Sigmoid colon (tissue), 7 donors: Measurements from ENCODE around the gene KLHDC7B. TPM values are rescaled to one million over a fixed set of nuclear protein-coding genes. Genes with fewer than 3 reads are reported as not detected.

Source experiments
- DNase-seq: peaks from one replicate; pipeline ENCODE4 v3.0.0-alpha.2; 2019
- H3K27ac ChIP-seq, 4 donors: fragments of 200-600 bp; sonication (generic); one replicate each; pipeline ENCODE4 v1.5.1; 2016 to 2019; ENCODE audit warnings: mild to moderate bottlenecking in 1 of 4
- H3K27me3 ChIP-seq, 3 donors: fragments of 200-600 bp; sonication (generic); one replicate each; pipeline ENCODE4 v1.5.1; 2019; ENCODE audit warnings: mild to moderate bottlenecking in 1 of 3
- H3K36me3 ChIP-seq, 4 donors: fragments of 200-600 bp; sonication (generic); one replicate each; pipeline ENCODE4 v1.5.1; 2016 to 2019
- H3K4me1 ChIP-seq, 4 donors: fragments of 200-600 bp; sonication (generic); one replicate each; pipeline ENCODE4 v1.5.1; 2017 to 2019
- H3K4me3 ChIP-seq, 4 donors: fragments of 200-600 bp; sonication (generic); one replicate each; pipeline ENCODE4 v1.5.1; 2017 to 2019; ENCODE audit warnings: mild to moderate bottlenecking in 2 of 4, moderate library complexity in 1 of 4
- H3K9me3 ChIP-seq, 4 donors: fragments of 200-600 bp in 3 of 4; sonication (generic) in 3 of 4; one replicate each; pipeline versions ENCODE4 v1.5.1 to v1.6.1; 2013 to 2019
- EP300 ChIP-seq, 4 donors: sonication (generic); formaldehyde crosslinking; IDR thresholded peaks; one replicate each; pipeline ENCODE4 v1.6.1; 2017; ENCODE audit warnings: antibody characterized with exemption in 4 of 4
- POLR2A ChIP-seq, 2 donors: fragments of 450-650 bp; IDR thresholded peaks; one replicate each; pipeline ENCODE4 v1.6.1; 2016; ENCODE audit warnings: antibody characterized with exemption in 2 of 2, mild to moderate bottlenecking in 2 of 2, moderate library complexity in 2 of 2
- POLR2AphosphoS5 ChIP-seq, 4 donors: sonication (generic); formaldehyde crosslinking; IDR thresholded peaks; one replicate each; pipeline ENCODE4 v1.6.1; 2017; ENCODE audit warnings: antibody characterized with exemption in 4 of 4
- WGBS, 2 donors: extraction: QIAGEN DNeasy Blood & Tissue Kit; methylation state at CpG; one replicate each; pipeline ENCODE4 v1.1.7; 2013; 5-methylcytosine and 5-hydroxymethylcytosine counted together
- intact Hi-C: fragments of 100-400 bp; cut with DNase I; formaldehyde crosslinking; loops from one replicate; pipeline ENCODE4 v1.15.1; 2023
- polyA plus RNA-seq, 3 donors: library from polyadenylated mRNA; stranded (reverse); fragments of 200-250 nt; gene quantifications; one replicate each; pipeline ENCODE4 v1.2.3, GENCODE V29; 2013
- total RNA-seq, 4 donors: library from RNA; depleted of rRNA; stranded (reverse); fragments of >200 nt; gene quantifications; one replicate each; pipeline ENCODE4 v1.1.0, GENCODE V29; 2016
- TF ChIP-seq, protein P1 (sequence below), 4 experiments: fragments of 450-650 bp in 3 of 4; fragments of 200-600 bp in 1 of 4; IDR thresholded peaks; one replicate each; pipeline ENCODE4 v1.5.1; 2016 to 2019; ENCODE audit warnings: antibody characterized with exemption in 4 of 4, mild to moderate bottlenecking in 3 of 4, moderate library complexity in 2 of 4
- donor health status: healthy with polysubstance abuse.
- donor health status: Bipolar disorder and iron deficiency.
- donor health status: healthy.

The KLHDC7B gene
- total and polyA plus RNA-seq, 7 donors: 2.0 TPM; not detected in 6

- Histone ChIP-seq H3K9me3 (no peaks in the 10 kb centered on the region), H3K4me1 (peaks cover 0 to 26% (median 12%) of the 10 kb centered on the region in 4 donors), H3K4me3 (no peak overlapping the region), H3K27ac (no peak overlapping the region), H3K27me3 (no peaks in the 10 kb centered on the region), H3K36me3 (peaks cover 20 to 36% (median 29%) of the 10 kb centered on the region in 4 donors)
- intact Hi-C loops: no loop called here
- DNase-seq: no peak
- 87 to 89% methylated on average over 6 of the region's 6 CpGs for WGBS, 2 donors
- TF ChIP-seq, protein P1, sequence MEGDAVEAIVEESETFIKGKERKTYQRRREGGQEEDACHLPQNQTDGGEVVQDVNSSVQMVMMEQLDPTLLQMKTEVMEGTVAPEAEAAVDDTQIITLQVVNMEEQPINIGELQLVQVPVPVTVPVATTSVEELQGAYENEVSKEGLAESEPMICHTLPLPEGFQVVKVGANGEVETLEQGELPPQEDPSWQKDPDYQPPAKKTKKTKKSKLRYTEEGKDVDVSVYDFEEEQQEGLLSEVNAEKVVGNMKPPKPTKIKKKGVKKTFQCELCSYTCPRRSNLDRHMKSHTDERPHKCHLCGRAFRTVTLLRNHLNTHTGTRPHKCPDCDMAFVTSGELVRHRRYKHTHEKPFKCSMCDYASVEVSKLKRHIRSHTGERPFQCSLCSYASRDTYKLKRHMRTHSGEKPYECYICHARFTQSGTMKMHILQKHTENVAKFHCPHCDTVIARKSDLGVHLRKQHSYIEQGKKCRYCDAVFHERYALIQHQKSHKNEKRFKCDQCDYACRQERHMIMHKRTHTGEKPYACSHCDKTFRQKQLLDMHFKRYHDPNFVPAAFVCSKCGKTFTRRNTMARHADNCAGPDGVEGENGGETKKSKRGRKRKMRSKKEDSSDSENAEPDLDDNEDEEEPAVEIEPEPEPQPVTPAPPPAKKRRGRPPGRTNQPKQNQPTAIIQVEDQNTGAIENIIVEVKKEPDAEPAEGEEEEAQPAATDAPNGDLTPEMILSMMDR (IDR thresholded peaks at IDR 0.05): no peak
- TF ChIP-seq POLR2AphosphoS5 (IDR thresholded peaks at IDR 0.05): no peak
- TF ChIP-seq POLR2A (IDR thresholded peaks at IDR 0.05): no peak
- TF ChIP-seq EP300 (IDR thresholded peaks at IDR 0.05): no peak
Observed at GRCh38 chr22:50502096-50502495, 43.6 kb upstream of the KLHDC7B start.

DNA sequence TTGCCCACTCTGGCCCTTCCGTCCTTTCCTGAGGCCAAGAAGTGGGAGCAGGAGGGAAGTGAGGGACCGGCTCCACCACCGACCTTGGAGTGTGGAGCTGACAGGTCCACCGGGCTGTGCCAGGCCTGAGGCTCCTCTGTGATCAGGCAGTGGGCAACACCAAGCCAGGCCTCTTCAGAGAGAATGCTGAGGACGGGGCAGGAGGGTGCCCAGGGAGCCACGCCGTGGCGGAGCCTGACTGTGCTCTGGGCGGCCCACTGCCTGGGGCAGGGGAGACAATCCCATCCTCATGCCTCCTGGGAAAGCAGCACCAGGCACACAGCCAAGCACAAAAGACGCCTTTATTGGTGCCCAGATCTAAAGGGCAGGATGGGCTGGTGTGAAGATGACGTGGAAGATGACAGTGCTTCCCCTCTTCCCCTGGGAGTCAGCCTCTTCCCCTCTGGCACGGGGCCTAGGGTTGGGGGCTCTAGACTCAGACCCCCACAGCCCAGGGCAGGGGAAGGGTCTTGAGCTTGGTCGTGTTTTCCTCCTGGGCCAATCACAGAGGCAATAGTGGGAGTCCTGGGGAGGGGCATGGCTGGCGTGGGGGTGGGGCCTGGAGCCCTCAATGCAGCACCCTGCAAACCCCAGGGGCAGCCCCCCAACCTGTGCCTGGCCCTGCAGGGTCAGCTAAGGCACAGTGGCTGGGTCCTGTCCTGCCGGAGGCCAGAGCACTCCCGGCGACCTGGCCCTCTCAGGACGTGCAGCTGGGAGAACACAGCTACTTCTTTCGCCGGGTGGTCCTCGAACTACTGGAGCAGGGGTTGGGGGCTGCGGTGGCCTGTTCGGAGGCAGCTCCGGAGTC, 42.8 kb upstream of the KLHDC7B start:
- no peak overlapping the region for H3K27ac ChIP-seq
- 87 to 91% methylated on average over 24 of the region's 24 CpGs for WGBS, 2 donors
- DNase-seq: no peak
- no peaks in the 10 kb centered on the region for H3K9me3 ChIP-seq
- peaks cover 20 to 36% (median 29%) of the 10 kb centered on the region in 4 donors for H3K36me3 ChIP-seq
- TF ChIP-seq POLR2A (IDR thresholded peaks at IDR 0.05) (no peak), POLR2AphosphoS5 (IDR thresholded peaks at IDR 0.05) (no peak), EP300 (IDR thresholded peaks at IDR 0.05) (no peak)
- TF ChIP-seq, protein P1 (IDR thresholded peaks at IDR 0.05): no peak
- intact Hi-C loops: no loop called here
- H3K4me3 ChIP-seq: no peak overlapping the region
- no peaks in the 10 kb centered on the region for H3K27me3 ChIP-seq
- H3K4me1 ChIP-seq: peaks cover 0 to 27% (median 13%) of the 10 kb centered on the region in 4 donors

- Histone ChIP-seq H3K27me3 (no peaks in the 10 kb centered on the region), H3K27ac (no peak overlapping the region), H3K9me3 (no peaks in the 10 kb centered on the region), H3K36me3 (peaks cover 20 to 36% (median 29%) of the 10 kb centered on the region in 4 donors), H3K4me3 (no peak overlapping the region), H3K4me1 (peaks cover 0 to 25% (median 16%) of the 10 kb centered on the region in 4 donors)
- intact Hi-C loops: no loop called here
- peak; percentile 69 for DNase-seq
- TF ChIP-seq POLR2A (IDR thresholded peaks at IDR 0.05) (no peak), EP300 (IDR thresholded peaks at IDR 0.05) (no peak), POLR2AphosphoS5 (IDR thresholded peaks at IDR 0.05) (no peak)
- TF ChIP-seq, protein P1 (IDR thresholded peaks at IDR 0.05): no peak
- WGBS, 2 donors: 81 to 93% methylated on average over 25 to 26 of the region's 26 CpGs
Observed at GRCh38 chr22:50503475-50504145, 42.1 kb upstream of the KLHDC7B start.

DNA sequence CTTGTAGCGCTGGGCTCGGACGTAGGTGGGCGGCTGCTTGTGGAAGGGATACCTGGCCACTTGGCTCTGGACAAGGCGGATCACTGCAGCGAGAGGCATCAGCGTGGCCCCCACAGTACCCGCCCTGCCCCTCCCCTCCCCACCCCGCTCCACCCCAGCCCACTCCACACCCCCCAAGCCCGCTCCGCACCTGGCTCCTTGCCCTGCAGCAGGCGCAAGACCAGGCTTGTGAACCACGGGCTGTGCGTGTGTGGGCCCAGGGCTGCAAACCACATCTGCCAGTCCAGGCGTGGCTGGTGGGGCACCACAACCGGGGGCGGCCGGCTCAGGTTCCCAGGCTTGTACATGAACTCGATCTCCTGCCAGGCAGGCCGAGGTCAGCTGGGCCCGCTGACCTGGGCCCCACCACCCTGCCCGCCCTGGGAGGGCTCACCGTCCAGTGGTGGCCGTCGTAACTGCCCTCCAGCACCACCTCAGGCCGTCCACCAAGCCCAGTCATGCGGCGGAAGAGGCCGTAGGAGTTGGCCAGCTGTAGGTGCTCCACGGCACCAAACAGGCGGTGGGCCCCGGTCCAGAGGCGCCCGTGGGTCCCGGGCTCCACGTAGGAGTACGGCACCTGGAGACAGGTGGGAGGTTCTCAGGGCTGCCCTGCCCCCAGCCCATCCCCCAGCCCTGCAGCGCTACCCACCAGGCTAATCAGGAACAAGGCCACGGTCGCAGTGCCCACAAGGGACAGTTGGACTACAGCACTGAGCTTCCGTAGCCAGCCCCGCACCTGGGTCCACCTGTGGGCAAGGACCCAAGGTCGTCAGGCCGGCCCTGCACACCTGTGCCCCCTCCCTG, 41.1 kb upstream of the KLHDC7B start:
- H3K4me3 ChIP-seq: no peak overlapping the region
- 94% methylated on average over 44 of the region's 44 CpGs for WGBS, 2 donors
- H3K9me3 ChIP-seq: no peaks in the 10 kb centered on the region
- TF ChIP-seq, protein P1 (IDR thresholded peaks at IDR 0.05): no peak
- no peak for TF ChIP-seq POLR2A (IDR thresholded peaks at IDR 0.05)
- no peak for TF ChIP-seq EP300 (IDR thresholded peaks at IDR 0.05)
- TF ChIP-seq POLR2AphosphoS5 (IDR thresholded peaks at IDR 0.05): no peak
- H3K27ac ChIP-seq: no peak overlapping the region
- H3K36me3 ChIP-seq: peaks cover 20 to 36% (median 29%) of the 10 kb centered on the region in 4 donors
- DNase-seq: no peak
- H3K4me1 ChIP-seq: peaks cover 0 to 33% (median 24%) of the 10 kb centered on the region in 4 donors
- intact Hi-C loops: loop anchor here (5.0 kb wide), 2 partner anchors 157 to 262 kb away; no protein-coding TSS in a partner anchor
- no peaks in the 10 kb centered on the region for H3K27me3 ChIP-seq
